NCI-H1417 (cell line): ENCODE results near the gene PSAPL1.
A peak's percentile ranks its signal among the peaks of the same experiment; 100 is the strongest.
"Not testable (repeated sequence)": the region's sequence is repeated elsewhere in the genome, so short reads cannot be mapped to it uniquely, and the experiment has no call there.

Experiments used
- DNase-seq, 3 experiments: peaks; one replicate each; lab custom pipeline; 2025; lab: John Stamatoyannopoulos, UW

The PSAPL1 gene

DNA sequence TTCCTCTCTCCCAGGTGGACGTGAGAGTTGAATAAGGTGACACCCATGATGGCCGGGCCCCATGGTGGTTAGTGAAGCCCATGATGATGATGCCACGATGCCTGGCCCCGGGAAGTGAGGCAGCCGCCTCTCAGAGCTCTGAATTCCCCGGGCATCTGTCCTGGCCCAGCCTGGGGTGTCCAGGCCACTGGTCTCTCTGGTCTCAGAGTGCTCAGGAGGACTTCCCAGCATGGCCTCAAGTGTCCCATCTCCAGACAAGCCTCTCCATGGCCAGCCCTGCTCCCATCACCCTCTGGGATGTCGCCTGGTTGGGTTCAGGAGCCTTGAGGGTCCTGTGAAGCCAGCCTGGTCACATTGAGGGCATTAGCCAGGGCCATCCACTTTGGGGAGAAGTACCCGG lies 24.7 kb upstream of the PSAPL1 start:
- no peak for DNase-seq

DNA sequence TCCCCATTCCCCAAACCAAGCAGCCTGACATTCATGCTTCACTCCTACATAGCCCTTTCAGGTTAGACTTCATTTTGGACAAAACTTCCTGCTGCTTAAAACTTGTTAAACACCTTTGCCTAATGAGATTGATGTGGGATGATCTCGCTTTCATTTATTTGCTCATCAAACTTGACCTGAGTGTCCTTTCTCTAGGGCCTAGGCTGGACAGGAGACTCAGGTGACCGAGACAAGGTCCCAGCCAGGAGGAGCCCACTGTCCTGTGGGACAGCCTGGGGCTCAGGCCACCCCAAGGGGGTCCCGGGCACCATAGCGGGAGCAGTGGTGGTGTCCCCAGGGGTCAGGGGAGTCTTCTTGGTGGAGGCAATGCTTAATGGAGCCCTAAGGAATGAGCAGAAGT lies 23.7 kb upstream of the PSAPL1 start:
- DNase-seq = no peak

DNA sequence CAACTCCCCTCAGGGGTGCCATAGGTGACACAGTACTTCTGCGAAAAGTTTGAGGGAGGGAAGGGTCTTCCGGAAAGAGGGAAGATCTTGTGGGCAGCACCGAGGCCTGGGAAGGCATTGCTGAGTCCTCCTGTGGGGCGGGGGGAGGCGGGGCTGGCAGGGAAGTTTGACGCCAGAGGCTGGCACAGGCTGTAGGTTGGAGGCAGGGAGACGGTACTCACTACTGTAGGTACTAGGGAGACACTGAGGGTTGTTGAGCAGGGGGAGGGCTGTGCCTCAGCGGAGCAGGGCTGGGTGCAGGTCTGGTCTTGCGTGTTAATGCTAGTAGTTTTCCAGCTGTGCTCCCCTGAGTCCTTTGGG lies 23.3 kb upstream of the PSAPL1 start:
- DNase-seq = no peak

DNA sequence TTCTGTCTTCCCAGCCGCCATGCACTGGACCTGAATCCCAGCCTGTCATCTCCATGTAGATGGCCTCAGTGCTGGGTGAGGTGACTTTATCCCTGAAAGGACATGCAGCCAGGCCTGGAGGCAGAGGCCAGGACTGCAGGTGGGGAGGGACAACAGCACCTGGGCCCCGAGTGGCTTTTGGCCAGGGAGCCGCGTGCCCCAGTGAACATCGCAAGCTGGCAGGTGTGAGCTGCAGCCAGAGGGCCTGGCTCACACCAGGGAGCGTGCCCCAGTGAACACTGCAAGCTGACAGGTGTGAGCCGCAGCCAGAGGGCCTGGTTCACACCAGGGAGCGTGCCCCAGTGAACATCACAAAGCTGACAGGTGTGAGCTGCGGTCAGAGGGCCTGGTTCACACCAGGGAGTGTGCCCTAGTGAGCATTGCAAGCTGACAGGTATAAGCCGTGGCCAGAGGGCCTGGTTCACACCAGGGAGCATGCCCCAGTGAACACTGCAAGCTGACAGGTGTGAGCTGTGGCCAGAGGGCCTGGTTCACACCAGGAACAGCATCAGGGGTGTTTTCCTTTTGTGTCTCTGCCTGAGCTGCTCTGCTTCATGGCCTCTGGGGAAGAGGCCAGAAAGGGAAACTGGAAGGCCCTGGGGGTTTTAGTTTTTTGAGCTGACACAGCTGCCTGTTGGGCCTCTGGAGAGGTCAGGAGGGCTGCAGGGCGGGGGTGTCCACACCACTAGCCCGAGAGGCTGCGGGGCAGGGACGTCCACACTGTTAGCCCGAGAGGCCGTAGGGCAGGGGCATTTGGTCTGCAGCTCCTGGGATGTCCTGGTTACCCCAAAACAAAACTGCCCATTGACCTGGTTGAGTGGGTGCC lies 22.7 kb upstream of the PSAPL1 start:
- no peak for DNase-seq

DNA sequence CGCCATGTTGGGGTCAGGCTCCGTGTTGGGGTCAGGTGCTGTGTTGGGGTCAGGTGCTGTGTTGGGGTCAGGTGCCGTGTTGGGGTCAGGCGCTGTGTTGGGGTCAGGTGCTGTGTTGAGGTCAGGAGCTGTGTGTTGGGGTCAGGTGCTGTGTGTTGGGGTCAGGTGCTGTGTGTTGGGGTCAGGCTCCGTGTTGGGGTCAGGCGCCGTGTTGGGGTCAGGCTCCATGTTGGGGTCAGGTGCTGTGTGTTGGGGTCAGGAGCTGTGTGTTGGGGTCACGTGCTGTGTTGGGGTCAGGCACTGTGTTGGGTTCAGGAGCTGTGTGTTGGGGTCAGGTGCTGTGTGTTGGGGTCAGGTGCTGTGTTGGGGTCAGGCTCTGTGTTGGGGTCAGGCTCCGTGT lies 18.1 kb upstream of the PSAPL1 start:
- not testable (repeated sequence) for DNase-seq

DNA sequence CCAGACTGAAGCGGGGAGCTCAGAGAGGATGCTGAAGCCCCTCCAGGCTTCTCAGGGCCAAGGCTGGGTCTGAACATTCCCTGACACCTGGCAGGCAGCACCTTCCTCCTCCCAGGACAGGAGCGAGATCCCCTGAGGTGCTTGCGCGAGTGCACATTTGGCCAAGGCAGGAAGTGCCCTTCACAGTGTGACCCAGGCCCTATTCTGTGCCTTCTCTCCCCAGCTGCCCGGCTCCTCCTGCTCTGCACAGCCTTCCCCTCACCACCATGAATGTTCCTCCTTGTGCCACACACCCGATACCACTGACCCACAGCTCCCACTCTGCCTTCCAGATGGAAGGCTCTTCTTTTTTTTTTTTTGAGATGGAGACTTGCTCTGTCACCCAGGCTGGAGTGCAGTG lies 17.1 kb upstream of the PSAPL1 start:
- DNase-seq = no peak

DNA sequence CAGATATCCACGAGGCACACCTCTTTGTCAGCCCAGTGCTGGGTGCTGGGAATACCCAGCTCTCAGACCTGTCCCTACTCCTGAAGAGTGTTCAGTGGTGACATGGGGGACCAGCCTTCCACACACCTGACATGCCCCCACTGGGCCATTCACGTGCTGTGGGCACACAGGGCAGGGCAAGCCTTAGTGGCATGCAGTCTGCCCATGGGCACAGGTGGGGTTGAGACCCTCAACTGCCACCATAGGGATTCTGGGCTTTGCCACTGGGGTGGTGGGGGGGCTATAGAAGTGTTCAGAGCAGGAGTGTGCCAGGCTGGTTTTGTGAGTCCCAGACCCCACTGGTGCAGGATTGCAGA lies 16.7 kb upstream of the PSAPL1 start:
- no peak for DNase-seq

DNA sequence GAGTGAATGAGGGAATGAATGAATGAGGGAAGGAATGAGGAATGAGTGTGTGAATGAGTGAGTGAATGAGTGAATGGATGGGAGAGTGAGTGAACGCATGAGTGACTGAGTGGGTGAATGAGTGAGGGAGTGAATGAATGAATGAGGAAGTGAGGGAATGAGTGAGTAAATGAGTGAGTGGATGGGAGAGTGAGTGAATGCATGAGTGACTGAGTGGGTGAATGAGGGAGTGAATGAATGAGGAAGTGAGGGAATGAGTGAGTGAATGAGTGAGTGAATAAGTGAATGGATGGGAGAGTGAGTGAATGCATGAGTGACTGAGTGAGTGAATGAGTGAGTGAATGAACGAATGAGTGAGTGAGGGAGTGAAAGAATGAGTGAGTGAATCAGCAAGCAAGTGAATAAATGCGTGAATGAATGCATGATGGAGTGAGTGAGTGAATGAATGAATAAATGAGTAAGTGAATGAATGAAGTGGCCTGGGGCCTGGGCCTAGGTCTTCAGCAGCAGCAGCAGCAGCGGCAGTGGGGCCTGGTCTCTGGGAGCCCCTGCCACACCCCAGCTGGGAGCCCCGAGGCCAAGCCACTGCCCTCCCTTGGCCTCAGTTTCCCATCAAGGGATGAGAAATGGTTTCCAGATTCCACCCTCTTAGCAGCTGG lies 16.2 kb upstream of the PSAPL1 start:
- no peak for DNase-seq

DNA sequence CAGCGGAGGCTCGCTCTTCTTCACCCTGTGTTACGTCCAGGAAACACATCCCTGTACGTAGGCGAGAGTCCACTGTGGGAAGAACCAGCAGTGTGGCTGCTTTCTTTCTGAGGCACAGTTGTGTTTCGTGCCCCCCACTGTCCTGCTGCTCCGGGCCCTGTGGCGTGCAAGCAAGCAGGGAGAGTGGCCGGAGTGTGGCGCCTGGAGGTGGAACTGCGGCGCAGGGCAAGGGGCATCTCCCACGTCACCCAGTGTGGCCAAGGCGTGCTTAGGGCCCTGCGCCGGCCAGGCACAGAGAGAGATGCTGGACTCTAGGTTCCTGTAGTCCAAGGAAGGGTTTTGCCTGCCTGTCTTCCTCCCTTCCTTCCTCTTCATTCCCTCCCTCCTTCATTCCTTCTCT lies 13.3 kb upstream of the PSAPL1 start:
- no peak for DNase-seq

DNA sequence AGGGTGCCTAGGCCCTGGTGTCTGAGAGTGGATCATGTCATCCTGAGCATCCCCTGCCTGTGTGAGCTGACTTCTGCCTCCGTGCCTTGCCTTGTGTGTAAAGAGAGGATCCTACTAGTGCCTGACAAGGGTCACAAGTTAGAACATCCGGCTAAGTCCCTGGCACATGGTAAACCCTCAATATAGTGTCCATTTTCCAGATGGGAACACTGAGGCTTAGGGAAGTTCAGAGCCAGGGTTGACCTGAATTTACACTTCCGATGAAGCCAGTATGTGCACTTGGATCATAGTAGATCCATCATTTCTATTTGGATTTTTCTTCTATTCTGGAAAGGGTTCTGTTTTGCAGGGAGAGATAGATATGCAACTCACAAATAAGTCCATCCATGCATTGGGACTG lies 12.5 kb upstream of the PSAPL1 start:
- no peak for DNase-seq

DNA sequence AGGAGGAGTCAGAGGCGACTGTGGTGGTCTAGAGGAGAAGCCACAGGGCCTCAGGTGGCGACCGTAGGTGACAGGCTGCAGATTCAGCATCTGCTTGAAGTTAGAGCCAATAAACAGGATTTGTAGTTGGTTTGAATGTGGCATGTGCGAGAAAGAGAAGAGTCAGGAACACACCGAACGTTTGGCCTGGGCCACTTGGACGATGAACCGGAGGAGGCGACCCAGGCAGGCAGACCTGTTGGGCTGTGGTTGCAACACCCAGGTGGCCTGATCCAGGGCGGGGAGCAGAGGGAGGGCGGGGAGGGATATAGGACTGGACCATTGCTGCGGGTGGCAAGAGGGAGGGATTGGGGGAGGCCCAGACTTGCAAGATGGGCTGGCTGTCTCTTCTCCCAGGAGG lies 10.0 kb upstream of the PSAPL1 start:
- DNase-seq = no peak

DNA sequence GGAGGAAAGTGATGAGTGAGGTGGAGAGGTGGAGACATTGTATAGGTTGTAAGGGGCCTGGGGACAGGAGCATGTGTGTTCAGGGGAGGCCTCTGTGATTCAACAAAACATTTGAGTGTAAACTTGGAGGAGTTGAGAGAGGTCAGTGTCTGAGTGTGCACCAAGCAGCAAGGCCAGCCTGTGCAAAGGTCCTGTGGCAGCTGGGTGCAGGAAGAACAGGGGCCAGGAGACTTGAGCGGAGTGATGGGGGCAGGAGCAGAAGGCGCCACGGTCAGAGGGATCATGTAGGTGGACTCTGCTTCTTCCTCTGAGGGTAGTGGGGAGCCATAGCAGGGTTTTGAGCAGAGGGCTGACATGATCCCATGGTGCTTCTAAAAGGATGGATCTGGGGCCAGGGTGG lies 9.6 kb upstream of the PSAPL1 start:
- no peak for DNase-seq

DNA sequence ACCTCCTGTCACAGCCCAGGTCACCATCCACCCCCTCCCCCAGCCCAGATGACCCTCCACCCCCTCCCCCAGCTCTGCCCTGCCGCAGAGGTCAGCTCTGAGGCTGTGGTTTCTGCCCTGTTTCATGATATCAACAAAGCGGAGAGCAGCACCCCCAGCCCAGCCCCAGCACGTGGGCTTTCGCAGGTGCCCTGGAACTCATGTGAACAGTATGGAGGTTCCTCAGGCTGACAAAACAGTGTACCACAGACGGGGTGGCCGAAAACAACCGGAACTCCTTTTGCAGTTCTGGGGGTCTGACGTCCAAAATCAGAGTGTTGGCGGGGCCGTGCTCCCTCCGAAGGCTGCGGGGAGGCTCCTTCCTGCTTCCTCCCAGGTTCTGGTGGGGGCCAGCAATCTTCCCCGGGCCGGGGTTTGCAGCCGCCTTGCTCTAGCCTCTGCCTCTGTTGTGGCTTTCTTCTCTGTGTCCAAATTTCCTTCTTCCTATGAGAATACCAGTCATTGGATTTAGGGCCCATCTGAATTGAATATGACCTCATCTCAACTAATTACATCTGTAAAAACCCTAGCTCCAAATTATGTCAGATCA lies 7.9 kb upstream of the PSAPL1 start:
- no peak for DNase-seq

DNA sequence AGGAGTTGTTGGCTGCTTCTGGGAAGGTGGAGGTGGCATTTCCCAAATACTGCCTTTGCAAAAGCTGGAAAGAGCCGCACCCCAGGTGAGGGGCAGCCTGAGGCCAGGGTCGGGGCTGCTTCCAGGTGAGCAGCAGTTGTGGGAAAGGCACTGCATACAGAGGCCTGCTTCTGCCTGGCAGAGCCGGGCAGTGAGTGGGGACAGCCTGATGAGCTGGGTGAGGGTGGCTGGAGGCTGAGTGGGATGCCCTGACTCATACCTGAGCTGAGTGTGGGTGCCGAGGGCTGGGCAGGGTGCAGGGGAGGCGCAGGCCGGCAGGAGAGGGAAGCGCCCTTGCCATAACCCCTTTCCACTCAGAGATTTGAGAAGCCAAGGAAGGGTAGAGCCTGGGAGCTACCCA lies 6.5 kb upstream of the PSAPL1 start:
- DNase-seq = no peak

DNA sequence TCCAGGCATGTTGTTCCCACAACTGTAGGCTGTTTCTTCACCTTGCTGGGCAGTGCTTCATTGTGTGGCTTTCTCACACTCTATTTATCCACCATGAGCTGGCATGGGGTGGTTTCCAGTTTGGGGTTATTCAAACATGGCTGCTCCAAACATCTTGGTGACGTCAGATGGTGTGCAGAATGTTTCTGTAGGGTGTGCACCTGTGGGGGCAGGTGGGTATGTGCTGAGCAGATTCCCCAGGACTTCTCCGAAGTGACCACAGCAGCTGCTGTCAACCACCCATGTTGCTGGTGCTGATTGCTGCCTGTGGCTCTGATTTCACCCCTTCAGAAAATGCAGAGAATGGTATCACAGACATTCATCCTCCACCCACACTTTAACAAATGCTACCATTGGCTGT lies 5.0 kb upstream of the PSAPL1 start:
- DNase-seq = no peak

DNA sequence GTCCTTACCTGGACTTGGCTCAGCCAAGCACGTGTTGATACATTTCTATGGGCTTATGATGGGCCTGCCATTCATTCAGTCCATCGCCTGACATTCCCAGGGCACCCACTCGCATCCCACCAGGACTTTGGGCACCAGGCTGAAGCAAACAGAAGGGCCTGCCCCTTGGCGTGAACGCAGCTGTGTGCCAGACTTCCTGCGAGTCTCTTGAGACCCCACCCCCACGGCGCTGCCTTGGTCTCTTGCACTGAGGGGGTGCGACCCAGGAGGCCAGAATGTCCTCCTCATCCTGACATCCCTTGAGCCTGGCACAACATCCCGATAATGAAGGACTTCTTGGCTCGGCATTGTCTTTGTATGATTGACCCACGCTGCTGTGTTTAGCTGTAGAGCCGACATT lies 1.5 kb upstream of the PSAPL1 start:
- DNase-seq = no peak

DNA sequence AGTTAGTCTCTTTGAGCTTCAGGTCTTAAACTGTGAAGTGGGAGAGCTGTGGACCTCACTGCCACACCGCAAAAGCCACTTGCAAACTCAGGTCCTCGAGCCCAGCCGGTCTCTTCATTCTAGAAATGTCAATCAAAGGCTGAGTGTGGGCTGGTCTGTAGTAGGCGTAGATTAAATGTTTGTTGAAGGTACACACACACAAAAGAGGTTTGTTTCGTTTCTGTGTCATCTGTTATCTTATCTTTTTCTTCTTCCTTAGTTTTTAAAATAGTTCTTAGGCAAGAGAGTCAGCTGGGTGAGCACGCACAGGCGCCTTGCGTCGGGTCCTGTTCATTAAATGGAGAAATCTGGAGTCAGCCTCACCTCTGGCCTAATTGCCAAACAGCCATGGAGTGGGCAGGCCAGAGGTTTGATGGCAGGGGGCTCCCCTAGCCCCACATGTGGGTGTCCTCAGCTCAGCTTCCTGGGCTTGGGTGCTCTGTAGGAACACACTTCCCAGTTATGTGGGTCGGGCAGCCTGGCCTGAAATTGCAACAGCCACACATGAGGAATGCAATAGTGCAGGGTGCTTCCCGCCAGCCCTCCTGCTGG lies 836 bp upstream of the PSAPL1 start:
- peak in 1 of 3 experiments; percentile 87 for DNase-seq

DNA sequence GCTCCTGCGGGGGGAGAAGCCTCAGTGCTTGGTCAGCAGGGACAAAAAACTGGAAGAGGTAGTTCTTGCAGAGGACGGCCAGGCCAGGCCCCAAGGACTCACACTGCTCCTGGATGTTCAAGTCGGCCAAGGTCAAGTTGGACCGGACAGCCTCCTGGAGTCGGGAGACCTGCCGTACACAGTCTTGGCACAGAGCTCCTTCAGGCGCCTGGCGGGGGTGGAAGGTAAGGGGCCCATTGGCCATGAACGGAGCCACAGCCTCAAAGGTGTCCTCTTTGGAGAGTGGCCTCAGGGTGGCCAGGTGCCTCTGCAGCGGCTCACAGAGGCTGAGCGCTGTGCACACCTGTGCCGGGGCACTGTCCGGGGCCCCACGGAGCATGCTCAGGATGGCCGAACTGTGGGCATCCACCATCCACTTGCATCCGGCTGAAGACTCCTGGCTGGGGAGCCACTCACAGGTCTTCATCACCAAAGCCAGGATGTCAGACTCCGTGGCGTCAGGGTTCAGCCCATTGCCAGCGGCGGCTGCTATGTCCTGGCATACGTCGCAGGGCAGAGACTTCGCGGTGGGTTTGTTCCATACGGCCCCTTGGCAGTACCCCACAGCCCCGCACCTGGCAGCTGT lies 477 bp downstream of the PSAPL1 start:
- no peak for DNase-seq

DNA sequence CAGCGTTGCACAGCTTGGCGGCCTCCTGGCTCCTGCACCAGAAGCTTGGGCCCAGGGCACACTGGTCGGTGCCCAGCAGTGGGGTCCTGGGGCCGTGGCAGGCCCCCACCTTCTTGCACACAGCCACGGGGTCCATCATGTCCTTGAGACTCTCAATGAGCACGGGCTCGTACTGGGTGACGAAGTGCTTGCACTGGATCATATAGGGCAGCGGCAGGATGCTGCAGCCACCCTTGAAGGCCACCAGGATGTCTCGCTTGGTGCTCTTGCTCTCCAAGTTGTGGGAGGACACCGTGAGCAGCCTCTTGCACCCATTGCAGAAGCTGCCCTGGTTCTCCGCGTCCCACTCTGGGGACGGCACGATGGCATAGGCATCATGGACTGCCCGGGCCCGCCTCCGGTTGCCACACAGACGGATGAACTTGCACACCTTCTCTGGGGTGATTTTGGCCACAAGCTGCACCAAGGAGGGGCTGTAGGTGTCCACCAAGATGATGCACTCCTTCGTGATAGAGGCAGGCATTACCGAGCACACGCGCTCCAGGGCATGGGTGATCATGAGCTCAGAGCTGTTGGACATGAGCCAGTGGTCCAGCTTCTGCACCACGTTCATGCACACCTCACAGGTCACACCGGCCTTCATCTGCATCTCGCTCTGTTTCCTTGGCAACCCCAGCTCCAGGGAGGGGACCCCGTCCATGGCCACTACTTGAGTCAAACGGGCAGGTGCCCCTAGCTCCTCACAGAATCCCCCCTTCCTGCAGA lies 1.2 kb downstream of the PSAPL1 start:
- DNase-seq = no peak

DNA sequence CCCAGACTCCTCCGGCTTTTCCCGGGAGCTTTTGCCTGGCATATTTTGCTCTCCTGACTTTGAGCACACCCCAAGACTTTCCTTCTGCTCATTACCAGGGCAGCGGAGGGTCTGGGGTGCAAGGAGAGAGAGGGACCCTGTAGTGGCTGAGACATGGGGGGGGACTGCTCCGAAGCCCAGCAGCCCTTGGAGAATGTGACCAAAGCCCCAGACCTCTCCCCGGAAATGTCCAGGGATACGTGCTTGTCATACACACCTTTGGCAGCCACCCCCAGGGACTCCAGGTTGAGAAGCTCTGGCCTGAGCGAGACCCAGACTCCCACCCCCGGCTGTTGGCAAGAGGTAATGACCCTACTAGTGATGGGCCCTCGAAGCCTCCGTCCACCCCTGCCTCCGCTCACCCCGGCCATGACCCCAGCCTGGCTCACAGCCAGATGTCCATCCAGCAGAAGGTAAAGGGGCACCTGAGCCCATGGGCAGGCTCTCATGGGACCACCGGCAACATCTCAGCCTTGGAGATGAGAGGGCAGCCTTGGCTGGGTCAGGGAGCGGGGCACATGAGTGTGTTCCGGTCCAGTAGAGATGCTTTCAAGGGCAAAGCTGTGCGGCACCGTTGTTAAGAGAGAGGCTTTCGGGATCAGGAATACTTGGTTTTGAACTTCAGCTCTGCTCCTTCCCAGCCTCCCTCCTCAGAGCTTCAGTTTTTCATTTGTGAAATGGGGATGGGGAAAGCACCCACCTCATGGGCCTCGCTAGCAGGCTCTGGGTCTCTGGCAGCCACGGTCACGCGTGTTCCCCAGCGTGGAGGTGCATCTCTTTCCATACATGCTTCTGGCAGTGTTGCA lies 2.0 kb downstream of the PSAPL1 start:
- DNase-seq = no peak
